ENCODE measurements around the gene FCN3. TPM values are rescaled to one million over a fixed set of nuclear protein-coding genes. Genes with fewer than 3 reads are reported as not detected.

Gene FCN3
- total and polyA plus RNA-seq, 5 donors from 2014 or later: not detected

DNA sequence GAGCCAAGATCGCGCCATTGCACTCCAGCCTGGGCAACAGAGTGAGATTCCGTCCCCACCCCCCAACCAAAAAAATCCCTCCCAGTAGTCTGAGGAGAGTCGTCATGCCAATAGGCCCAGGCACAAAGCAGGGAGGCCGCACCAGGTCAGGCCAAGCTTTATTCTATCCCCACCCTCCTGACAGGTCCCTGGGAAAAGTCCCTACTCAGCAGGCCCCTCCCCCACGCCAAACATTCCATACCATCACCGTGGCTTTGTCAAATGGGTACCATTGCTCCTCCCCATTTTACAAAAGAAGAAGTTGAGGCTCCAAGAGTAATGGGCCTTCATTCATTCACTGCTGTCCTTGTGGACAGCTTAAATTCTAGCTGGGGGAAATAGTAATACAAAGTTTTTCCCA lies 23.1 kb upstream of the FCN3 start:
- no peaks in the 10 kb centered on the region for H3K9me3 ChIP-seq (ENCODE audit: control insufficient read depth in 2 of 2, low read length in 2 of 2)
- H3K4me1 Mint-ChIP-seq: peaks cover 0 to 33% (median 11%) of the 10 kb centered on the region in 4 donors
- no peaks in the 10 kb centered on the region for H3K27me3 ChIP-seq (ENCODE audit: control insufficient read depth, insufficient read depth, low read length)
- H3K27me3 Mint-ChIP-seq: no peaks in the 10 kb centered on the region
- H3K36me3 ChIP-seq (ENCODE audit: control insufficient read depth, insufficient read depth, low read length): no peaks in the 10 kb centered on the region
- peak overlapping the region in 1 of 4 donors; percentile 10 for H3K4me3 Mint-ChIP-seq
- H3K36me3 Mint-ChIP-seq: no peaks in the 10 kb centered on the region
- no peak for DNase-seq
- ATAC-seq (ENCODE audit: low read depth in 2 of 2): no peak
- H3K27ac Mint-ChIP-seq: peak overlapping the region in 2 of 3 donors; percentile 64
- no peaks in the 10 kb centered on the region for H3K9me3 Mint-ChIP-seq
- H3K4me3 ChIP-seq (ENCODE audit: low read depth, low read length): no peak overlapping the region
- no peak overlapping the region for H3K27ac ChIP-seq (ENCODE audit: insufficient read depth, low read length, poor library complexity, severe bottlenecking)
- H3K4me1 ChIP-seq (ENCODE audit: control insufficient read depth, insufficient read depth, low read length, poor library complexity, severe bottlenecking): peaks cover 11% of the 10 kb centered on the region

GRCh38 chr1:27397110-27397509 lies 22.5 kb upstream of the FCN3 start:
- no peaks in the 10 kb centered on the region for H3K36me3 Mint-ChIP-seq
- peaks cover 4% of the 10 kb centered on the region for H3K27me3 Mint-ChIP-seq
- no peaks in the 10 kb centered on the region for H3K36me3 ChIP-seq (ENCODE audit: control insufficient read depth, insufficient read depth, low read length)
- H3K27me3 ChIP-seq (ENCODE audit: control insufficient read depth, insufficient read depth, low read length): no peaks in the 10 kb centered on the region
- H3K9me3 ChIP-seq (ENCODE audit: control insufficient read depth in 2 of 2, low read length in 2 of 2): no peaks in the 10 kb centered on the region
- H3K27ac Mint-ChIP-seq: peak overlapping the region in 1 of 3 donors; percentile 20
- DNase-seq (no peak), ATAC-seq (ENCODE audit: low read depth in 2 of 2) (no peak)
- H3K4me3 Mint-ChIP-seq: no peak overlapping the region
- no peak overlapping the region for H3K27ac ChIP-seq (ENCODE audit: insufficient read depth, low read length, poor library complexity, severe bottlenecking)
- H3K4me1 ChIP-seq (ENCODE audit: control insufficient read depth, insufficient read depth, low read length, poor library complexity, severe bottlenecking): peaks cover 16% of the 10 kb centered on the region
- H3K4me3 ChIP-seq (ENCODE audit: low read depth, low read length): no peak overlapping the region
- H3K4me1 Mint-ChIP-seq: peaks cover 0 to 30% (median 14%) of the 10 kb centered on the region in 4 donors
- H3K9me3 Mint-ChIP-seq: no peaks in the 10 kb centered on the region

- peak; percentile 70 to 84 (median 77) for DNase-seq
- peak overlapping the region in 3 of 4 donors; percentile 3 to 66 (median 30) for H3K4me3 Mint-ChIP-seq
- peaks cover 0 to 1% (median 0%) of the 10 kb centered on the region in 7 donors for H3K9me3 Mint-ChIP-seq
- H3K4me1 ChIP-seq (ENCODE audit: control insufficient read depth, insufficient read depth, low read length, poor library complexity, severe bottlenecking): peaks cover 25% of the 10 kb centered on the region
- H3K27ac ChIP-seq (ENCODE audit: insufficient read depth, low read length, poor library complexity, severe bottlenecking): no peak overlapping the region
- peaks cover 0 to 33% (median 18%) of the 10 kb centered on the region in 4 donors for H3K4me1 Mint-ChIP-seq
- no peaks in the 10 kb centered on the region for H3K9me3 ChIP-seq (ENCODE audit: control insufficient read depth in 2 of 2, low read length in 2 of 2)
- H3K27me3 Mint-ChIP-seq: peaks cover 12% of the 10 kb centered on the region
- peak overlapping the region; percentile 12 to 46 (median 17) for H3K27ac Mint-ChIP-seq
- H3K4me3 ChIP-seq (ENCODE audit: low read depth, low read length): no peak overlapping the region
- H3K36me3 Mint-ChIP-seq: no peaks in the 10 kb centered on the region
- ATAC-seq (ENCODE audit: low read depth in 2 of 2): peak; percentile 26 to 29
- no peaks in the 10 kb centered on the region for H3K36me3 ChIP-seq (ENCODE audit: control insufficient read depth, insufficient read depth, low read length)
- no peaks in the 10 kb centered on the region for H3K27me3 ChIP-seq (ENCODE audit: control insufficient read depth, insufficient read depth, low read length)
These were observed 21.0 kb upstream of the FCN3 start for GRCh38 chr1:27395441-27396195.

DNA sequence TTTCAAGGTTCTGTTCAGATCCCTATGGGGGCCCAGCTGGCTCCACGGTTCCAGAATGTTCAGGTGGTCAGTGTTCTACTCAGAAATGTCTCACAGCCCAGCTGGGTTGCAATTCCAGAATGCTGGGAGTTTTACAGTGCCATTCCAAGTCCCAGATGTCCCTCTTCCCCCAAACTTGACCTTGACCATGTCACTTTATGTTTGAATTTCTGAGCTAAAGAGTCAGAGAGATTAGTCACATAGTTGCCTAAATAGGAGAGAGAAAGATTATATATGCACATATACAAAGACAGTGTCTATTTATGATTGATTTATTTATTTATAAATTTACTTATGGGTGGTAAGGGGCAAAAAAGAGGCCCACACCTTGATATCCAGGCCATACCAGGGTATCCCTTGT lies 20.3 kb upstream of the FCN3 start:
- peaks cover 25% of the 10 kb centered on the region for H3K4me1 ChIP-seq (ENCODE audit: control insufficient read depth, insufficient read depth, low read length, poor library complexity, severe bottlenecking)
- DNase-seq (no peak), ATAC-seq (ENCODE audit: low read depth in 2 of 2) (no peak)
- H3K27me3 ChIP-seq (ENCODE audit: control insufficient read depth, insufficient read depth, low read length): no peaks in the 10 kb centered on the region
- Mint-ChIP-seq H3K27ac (peak overlapping the region in 2 of 3 donors; percentile 12 to 46), H3K27me3 (peaks cover 16% of the 10 kb centered on the region), H3K4me1 (peaks cover 0 to 29% (median 18%) of the 10 kb centered on the region in 4 donors), H3K36me3 (no peaks in the 10 kb centered on the region), H3K4me3 (peak overlapping the region in 2 of 4 donors; percentile 45 to 85), H3K9me3 (peaks cover 0 to 1% (median 0%) of the 10 kb centered on the region in 7 donors)
- H3K9me3 ChIP-seq (ENCODE audit: control insufficient read depth in 2 of 2, low read length in 2 of 2): no peaks in the 10 kb centered on the region
- no peaks in the 10 kb centered on the region for H3K36me3 ChIP-seq (ENCODE audit: control insufficient read depth, insufficient read depth, low read length)
- H3K4me3 ChIP-seq (ENCODE audit: low read depth, low read length): no peak overlapping the region
- H3K27ac ChIP-seq (ENCODE audit: insufficient read depth, low read length, poor library complexity, severe bottlenecking): no peak overlapping the region

GRCh38 chr1:27394282-27394658 lies 19.6 kb upstream of the FCN3 start:
- peak overlapping the region; percentile 37 to 85 (median 60) for H3K4me3 Mint-ChIP-seq
- Histone ChIP-seq H3K27ac (ENCODE audit: insufficient read depth, low read length, poor library complexity, severe bottlenecking) (no peak overlapping the region), H3K9me3 (ENCODE audit: control insufficient read depth in 2 of 2, low read length in 2 of 2) (no peaks in the 10 kb centered on the region), H3K4me3 (ENCODE audit: low read depth, low read length) (no peak overlapping the region), H3K36me3 (ENCODE audit: control insufficient read depth, insufficient read depth, low read length) (no peaks in the 10 kb centered on the region), H3K27me3 (ENCODE audit: control insufficient read depth, insufficient read depth, low read length) (no peaks in the 10 kb centered on the region), H3K4me1 (ENCODE audit: control insufficient read depth, insufficient read depth, low read length, poor library complexity, severe bottlenecking) (peaks cover 25% of the 10 kb centered on the region)
- no peaks in the 10 kb centered on the region for H3K36me3 Mint-ChIP-seq
- H3K27me3 Mint-ChIP-seq: peaks cover 16% of the 10 kb centered on the region
- peak overlapping the region; percentile 6 to 29 (median 12) for H3K27ac Mint-ChIP-seq
- H3K4me1 Mint-ChIP-seq: peaks cover 0 to 29% (median 18%) of the 10 kb centered on the region in 4 donors
- no peak for ATAC-seq (ENCODE audit: low read depth in 2 of 2)
- no peak for DNase-seq
- H3K9me3 Mint-ChIP-seq: peaks cover 0 to 1% (median 0%) of the 10 kb centered on the region in 7 donors

- peak overlapping the region in 3 of 4 donors; percentile 27 to 62 (median 51) for H3K4me3 Mint-ChIP-seq
- DNase-seq: no peak
- Histone ChIP-seq H3K27ac (ENCODE audit: insufficient read depth, low read length, poor library complexity, severe bottlenecking) (no peak overlapping the region), H3K27me3 (ENCODE audit: control insufficient read depth, insufficient read depth, low read length) (no peaks in the 10 kb centered on the region), H3K9me3 (ENCODE audit: control insufficient read depth in 2 of 2, low read length in 2 of 2) (no peaks in the 10 kb centered on the region), H3K36me3 (ENCODE audit: control insufficient read depth, insufficient read depth, low read length) (no peaks in the 10 kb centered on the region), H3K4me1 (ENCODE audit: control insufficient read depth, insufficient read depth, low read length, poor library complexity, severe bottlenecking) (peaks cover 25% of the 10 kb centered on the region), H3K4me3 (ENCODE audit: low read depth, low read length) (no peak overlapping the region)
- ATAC-seq (ENCODE audit: low read depth in 2 of 2): no peak
- peaks cover 0 to 28% (median 17%) of the 10 kb centered on the region in 4 donors for H3K4me1 Mint-ChIP-seq
- H3K9me3 Mint-ChIP-seq: peaks cover 0 to 1% (median 0%) of the 10 kb centered on the region in 7 donors
- H3K27ac Mint-ChIP-seq: peak overlapping the region in 1 of 3 donors; percentile 8
- no peaks in the 10 kb centered on the region for H3K36me3 Mint-ChIP-seq
- H3K27me3 Mint-ChIP-seq: peaks cover 16% of the 10 kb centered on the region
These were observed 19.1 kb upstream of the FCN3 start for GRCh38 chr1:27393641-27394281.

- H3K27me3 Mint-ChIP-seq: peaks cover 23% of the 10 kb centered on the region
- no peaks in the 10 kb centered on the region for H3K27me3 ChIP-seq (ENCODE audit: control insufficient read depth, insufficient read depth, low read length)
- H3K9me3 Mint-ChIP-seq: peaks cover 0 to 1% (median 0%) of the 10 kb centered on the region in 7 donors
- H3K4me3 Mint-ChIP-seq: peak overlapping the region; percentile 51 to 87 (median 67)
- H3K36me3 ChIP-seq (ENCODE audit: control insufficient read depth, insufficient read depth, low read length): no peaks in the 10 kb centered on the region
- DNase-seq (no peak), ATAC-seq (ENCODE audit: low read depth in 2 of 2) (no peak)
- H3K27ac ChIP-seq (ENCODE audit: insufficient read depth, low read length, poor library complexity, severe bottlenecking): peak overlapping the region; percentile 33
- no peaks in the 10 kb centered on the region for H3K36me3 Mint-ChIP-seq
- peak overlapping the region; percentile 32 for H3K4me3 ChIP-seq (ENCODE audit: low read depth, low read length)
- peak overlapping the region in 2 of 3 donors; percentile 66 to 75 for H3K27ac Mint-ChIP-seq
- peaks cover 25% of the 10 kb centered on the region for H3K4me1 ChIP-seq (ENCODE audit: control insufficient read depth, insufficient read depth, low read length, poor library complexity, severe bottlenecking)
- peaks cover 0 to 32% (median 19%) of the 10 kb centered on the region in 4 donors for H3K4me1 Mint-ChIP-seq
- no peaks in the 10 kb centered on the region for H3K9me3 ChIP-seq (ENCODE audit: control insufficient read depth in 2 of 2, low read length in 2 of 2)
These were observed 18.4 kb upstream of the FCN3 start for GRCh38 chr1:27392778-27393635.
